Keratinocyte (primary cell): ENCODE data around the gene CHN2. TPM values are rescaled to one million over a fixed set of nuclear protein-coding genes. Genes with fewer than 3 reads are reported as not detected.
A peak's percentile ranks its signal among the peaks of the same experiment; 100 is the strongest.

ENCODE experiments used
- DNase-seq: peaks from one replicate; pipeline ENCODE4 v3.0.0-alpha.2; 2011; ENCODE audit warnings: low read depth, missing footprints, low spot score
- FAIRE-seq: peaks from 2 replicates; lab custom pipeline; 2011; peaks lifted over from hg19 to GRCh38; lab: Jason Lieb, UNC
- H2AFZ ChIP-seq: 2 replicates; pipeline ENCODE4 v1.6.0; 2012; ENCODE audit warnings: low read length, control low read depth, inconsistent platforms; ENCODE audit not compliant: control insufficient read depth
- H3K27ac ChIP-seq: 2 replicates; pipeline ENCODE4 v1.5.1; 2011; ENCODE audit warnings: low read length; ENCODE audit not compliant: control insufficient read depth, insufficient read depth
- H3K27me3 ChIP-seq: 3 replicates; pipeline ENCODE4 v1.6.0; 2011; ENCODE audit warnings: low read length; ENCODE audit not compliant: control insufficient read depth, insufficient read depth; ENCODE audit errors: extremely low read depth
- H3K36me3 ChIP-seq, 2 experiments: 2 replicates in 1 of 2; 3 replicates in 1 of 2; pipeline ENCODE4 v1.5.1; 2011; ENCODE audit warnings: low read length in 2 of 2, mild to moderate bottlenecking in 1 of 2; ENCODE audit not compliant: control insufficient read depth in 2 of 2, insufficient read depth in 2 of 2; ENCODE audit errors: extremely low read depth in 1 of 2
- H3K4me1 ChIP-seq: 3 replicates; pipeline ENCODE4 v1.5.1; 2011; ENCODE audit warnings: low read length; ENCODE audit not compliant: control insufficient read depth, insufficient read depth; ENCODE audit errors: extremely low read depth
- H3K4me2 ChIP-seq: 3 replicates; pipeline ENCODE4 v1.6.0; 2011; ENCODE audit warnings: low read depth, low read length; ENCODE audit not compliant: control insufficient read depth, insufficient read depth; ENCODE audit errors: extremely low read depth
- H3K4me3 ChIP-seq, 3 experiments: fragments of 200-600 bp in 1 of 3; sonication (generic) in 1 of 3; 2 replicates in 2 of 3; 3 replicates in 1 of 3; pipeline ENCODE4 v1.5.1; 2011 to 2016; ENCODE audit warnings: low read length in 3 of 3, mild to moderate bottlenecking in 3 of 3, control low read depth in 2 of 3, inconsistent platforms in 1 of 3, low read depth in 1 of 3, mixed read lengths in 1 of 3, mixed run types in 1 of 3, moderate library complexity in 1 of 3; ENCODE audit not compliant: control insufficient read depth in 2 of 3, insufficient read depth in 2 of 3; ENCODE audit errors: extremely low read depth in 1 of 3
- H3K79me2 ChIP-seq: 2 replicates; pipeline ENCODE4 v1.6.0; 2012; ENCODE audit warnings: low read length; ENCODE audit not compliant: control insufficient read depth, insufficient read depth
- H3K9ac ChIP-seq: 3 replicates; pipeline ENCODE4 v1.6.0; 2011; ENCODE audit warnings: low read length; ENCODE audit not compliant: control insufficient read depth, insufficient read depth; ENCODE audit errors: extremely low read depth
- H3K9me1 ChIP-seq: 3 replicates; pipeline ENCODE4 v1.6.0; 2011; ENCODE audit warnings: low read length; ENCODE audit not compliant: control insufficient read depth, insufficient read depth; ENCODE audit errors: extremely low read depth
- H3K9me3 ChIP-seq: 2 replicates; pipeline ENCODE4 v1.5.1; 2012; ENCODE audit warnings: low read depth, low read length; ENCODE audit not compliant: control insufficient read depth
- H4K20me1 ChIP-seq: 3 replicates; pipeline ENCODE4 v1.6.0; 2011; ENCODE audit warnings: low read length; ENCODE audit not compliant: control insufficient read depth, insufficient read depth; ENCODE audit errors: extremely low read depth
- CTCF ChIP-seq, 3 experiments: IDR thresholded peaks in 1 of 3; conservative IDR thresholded peaks in 1 of 3; optimal IDR thresholded peaks in 1 of 3; 2 replicates in 2 of 3; 3 replicates in 1 of 3; pipeline versions ENCODE3 to v1.5.1; 2011; ENCODE audit warnings: low read length in 3 of 3, mild to moderate bottlenecking in 3 of 3, moderate library complexity in 2 of 3, control low read depth in 1 of 3, inconsistent platforms in 1 of 3; ENCODE audit not compliant: insufficient read depth in 2 of 3; ENCODE audit errors: extremely low read depth in 1 of 3
- EZH2 ChIP-seq: IDR thresholded peaks from one replicate; pipeline ENCODE4 v1.6.1; 2012; ENCODE audit warnings: inconsistent platforms, mild to moderate bottlenecking, low read length, moderate library complexity
- dilution Hi-C: fragments of 300-500 bp; cut with MboI; formaldehyde crosslinking; loops from one replicate; pipeline ENCODE4 v1.7.0; 2020; ENCODE audit warnings: low sequenced_read_pairs; ENCODE audit not compliant: extremely low pct_ligation_motif_present
- polyA plus RNA-seq, 5 experiments: library from polyadenylated mRNA; depleted of rRNA in 3 of 5; stranded (reverse) in 3 of 5; stranded (forward) in 1 of 5; unstranded in 1 of 5; fragments of >200 nt; gene quantifications; 1 replicate in 1 of 5; 2 replicates in 3 of 5; 3 replicates in 1 of 5; pipeline versions ENCODE4 v1.2.1 to v1.2.3, GENCODE V29; 2011 to 2012; ENCODE audit warnings: missing spikeins in 2 of 5, low read depth in 1 of 5, low replicate concordance in 1 of 5

The CHN2 gene
- polyA plus RNA-seq, 1 donor (not counting 4 experiments of a cell fraction or from before 2014, with no cell fraction given): 1.8 TPM

GRCh38 chr7:29350351-29350750, 155.8 kb downstream of the CHN2 start:
- Histone ChIP-seq H3K36me3 (no peaks in the 10 kb centered on the region), H3K4me3 (no peak overlapping the region), H3K9me3 (no peaks in the 10 kb centered on the region), H4K20me1 (no peaks in the 10 kb centered on the region), H3K79me2 (no peaks in the 10 kb centered on the region), H3K27ac (no peak overlapping the region), H2AFZ (no peak overlapping the region), H3K9me1 (no peaks in the 10 kb centered on the region), H3K27me3 (no peaks in the 10 kb centered on the region), H3K4me2 (peak overlapping the region; percentile 7), H3K4me1 (peaks cover 28% of the 10 kb centered on the region), H3K9ac (no peak overlapping the region)
- dilution Hi-C loops: no loop called here
- DNase-seq (no peak), FAIRE-seq (no peak)
- no peak for TF ChIP-seq CTCF (optimal IDR thresholded peaks at IDR 0.05 in 1 of 3, IDR thresholded peaks at IDR 0.05 in 1 of 3, conservative IDR thresholded peaks at IDR 0.05 in 1 of 3; ENCODE audit: extremely low read depth in 1 of 3, insufficient read depth in 2 of 3, low read length in 3 of 3)
- no peak for TF ChIP-seq EZH2

DNA sequence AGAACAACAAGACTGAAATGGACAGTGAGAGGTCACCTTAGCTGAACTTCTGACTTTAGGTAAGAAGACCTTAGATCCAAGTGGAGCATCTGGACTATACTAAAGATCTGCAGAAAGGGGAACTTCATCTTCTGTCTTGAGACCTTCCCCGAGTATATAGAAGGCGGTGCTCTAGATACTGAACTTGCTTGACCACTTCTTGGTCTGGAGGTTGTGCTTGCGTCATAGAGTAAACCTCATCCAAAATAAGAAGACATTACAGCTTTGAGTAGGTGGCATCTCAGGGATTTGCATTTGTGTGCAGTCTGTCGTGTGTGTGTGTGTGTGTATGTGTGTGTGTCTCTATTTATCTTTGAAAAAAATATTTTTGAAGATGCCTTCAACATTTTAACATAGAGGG, 157.5 kb downstream of the CHN2 start:
- H2AFZ ChIP-seq: no peak overlapping the region
- no peak for DNase-seq
- H3K36me3 ChIP-seq: no peaks in the 10 kb centered on the region
- dilution Hi-C loops: no loop called here
- H4K20me1 ChIP-seq: no peaks in the 10 kb centered on the region
- H3K4me3 ChIP-seq: no peak overlapping the region
- H3K9me1 ChIP-seq: no peaks in the 10 kb centered on the region
- TF ChIP-seq CTCF (optimal IDR thresholded peaks at IDR 0.05 in 1 of 3, IDR thresholded peaks at IDR 0.05 in 1 of 3, conservative IDR thresholded peaks at IDR 0.05 in 1 of 3; ENCODE audit: extremely low read depth in 1 of 3, insufficient read depth in 2 of 3, low read length in 3 of 3) (no peak), EZH2 (no peak)
- no peak for FAIRE-seq
- H3K9ac ChIP-seq: no peak overlapping the region
- H3K9me3 ChIP-seq: no peaks in the 10 kb centered on the region
- H3K27me3 ChIP-seq: no peaks in the 10 kb centered on the region
- H3K27ac ChIP-seq: no peak overlapping the region
- peaks cover 15% of the 10 kb centered on the region for H3K4me1 ChIP-seq
- no peaks in the 10 kb centered on the region for H3K79me2 ChIP-seq
- no peak overlapping the region for H3K4me2 ChIP-seq
